ENCODE data around the gene KMT2A. TPM values are rescaled to one million over a fixed set of nuclear protein-coding genes. Genes with fewer than 3 reads are reported as not detected.
A peak's percentile ranks its signal among the peaks of the same experiment; 100 is the strongest.

KMT2A gene
- total RNA-seq, 1 experiment from 2014 or later, result 62.0 TPM

DNA sequence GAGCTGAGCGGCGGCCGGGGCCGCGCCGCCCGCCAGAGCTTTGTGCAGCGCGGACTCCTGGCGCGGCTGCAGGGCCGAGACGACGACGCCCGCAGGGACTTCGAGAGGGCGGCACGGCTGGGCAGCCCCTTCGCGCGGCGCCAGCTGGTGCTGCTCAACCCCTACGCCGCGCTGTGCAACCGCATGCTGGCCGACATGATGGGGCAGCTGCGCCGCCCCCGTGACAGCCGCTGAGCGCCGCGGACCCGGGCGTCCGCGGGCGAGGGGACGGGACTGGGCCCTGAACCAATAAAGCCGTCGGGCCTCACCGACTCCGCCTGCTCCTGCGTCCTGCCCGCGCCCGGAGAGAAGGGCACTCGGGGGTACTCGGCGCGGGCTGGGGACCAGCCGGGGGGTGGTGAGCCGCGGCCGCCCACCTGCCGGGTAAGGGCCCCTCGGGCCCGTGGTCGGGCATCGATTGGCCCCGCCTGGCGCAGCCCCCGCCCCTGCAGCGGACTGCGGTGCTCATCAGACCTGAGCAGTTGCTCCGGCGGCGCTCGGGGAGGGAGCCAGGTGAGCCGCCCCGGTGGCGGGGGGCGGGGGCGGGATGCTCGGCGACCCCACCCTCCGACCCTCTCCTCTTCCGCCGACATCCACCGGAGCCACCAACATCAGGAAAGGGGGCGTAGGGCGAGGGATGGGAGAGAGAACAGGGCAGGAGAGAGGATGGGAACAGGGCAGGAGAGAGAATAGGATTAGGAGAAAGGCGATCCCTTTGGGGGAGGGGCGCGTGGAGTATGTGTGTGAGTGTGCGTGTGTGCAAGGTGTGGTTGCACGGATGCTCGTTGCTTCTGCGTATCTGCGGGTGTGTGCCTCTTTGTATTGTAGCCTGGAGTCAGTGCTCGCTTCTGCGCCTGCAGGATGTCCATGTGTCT lies 94.6 kb downstream of the KMT2A start, which contains the start of gene TMEM25:
Gene TMEM25, plus strand, starts transcription at position 510 of the 914 bp plus-strand sequence. CDS start 610 bp downstream, outside the sequence.
- no CpG with 5 or more reads among the region's 94 CpGs for WGBS (ENCODE audit: extremely low coverage, insufficient read length, low lambda C conversion rate)
- DNase-seq, result peak; percentile 83
- Histone ChIP-seq H4K91ac (ENCODE audit: insufficient read length, low read depth, low read length) (no peak within 1 kb of the TSS), H3K27me3 (ENCODE audit: insufficient read depth, low read length) (no peaks in the 10 kb centered on the region), H3K9ac (ENCODE audit: extremely low read depth, insufficient read length, low read length) (peak within 1 kb of the TSS; percentile 60), H3K18ac (ENCODE audit: insufficient read length, low read depth, low read length) (no peak within 1 kb of the TSS), H3K14ac (ENCODE audit: insufficient read depth, low read length) (peak within 1 kb of the TSS; percentile 48), H4K5ac (ENCODE audit: insufficient read length, low read depth, low read length) (no peak within 1 kb of the TSS), H3K79me1 (ENCODE audit: insufficient read depth, low read depth, low read length, poor library complexity, severe bottlenecking) (no peaks in the 10 kb centered on the region), H3K4me2 (ENCODE audit: insufficient read depth, insufficient read length, low read length) (peak within 1 kb of the TSS; percentile 93), H3T11ph (ENCODE audit: low read length) (no peak within 1 kb of the TSS), H2AK5ac (ENCODE audit: insufficient read length, low read length) (no peak within 1 kb of the TSS), H3K9me3 (ENCODE audit: control insufficient read depth, low read depth, low read length) (no peaks in the 10 kb centered on the region), H2BK5ac (ENCODE audit: insufficient read length, low read length) (no peak within 1 kb of the TSS), H3K23me2 (ENCODE audit: insufficient read length, low read depth, low read length, poor library complexity, severe bottlenecking) (peaks cover 10% of the 10 kb centered on the region), H4K8ac (replicated peaks; ENCODE audit: insufficient read length, low read depth, low read length) (no peak within 1 kb of the TSS), H2AFZ (ENCODE audit: low read length) (no peak within 1 kb of the TSS), H2BK15ac (ENCODE audit: low read depth, low read length) (no peak within 1 kb of the TSS), H3K4ac (ENCODE audit: low read depth, low read length) (no peak within 1 kb of the TSS), H3K4me1 (ENCODE audit: insufficient read depth, low read length) (no peaks in the 10 kb centered on the region; the same call in 1 of the 2 replicates), H3K27ac (ENCODE audit: insufficient read length, low read depth, low read length) (no peak within 1 kb of the TSS), H3K23ac (ENCODE audit: insufficient read length, low read depth, low read length) (no peak within 1 kb of the TSS), H2BK120ac (ENCODE audit: low read depth, low read length, poor library complexity, severe bottlenecking) (no peak within 1 kb of the TSS), H4K20me1 (ENCODE audit: control insufficient read depth, insufficient read depth, insufficient read length) (no peaks in the 10 kb centered on the region), H3K56ac (ENCODE audit: insufficient read length, low read depth, low read length) (no peak within 1 kb of the TSS), H2BK20ac (ENCODE audit: low read depth, low read length, poor library complexity, severe bottlenecking) (no peak within 1 kb of the TSS), H3K79me2 (ENCODE audit: insufficient read depth, low read length) (no peaks in the 10 kb centered on the region), H2BK12ac (ENCODE audit: insufficient read length, low read depth, low read length) (no peak within 1 kb of the TSS)
- peaks cover 5% of the 10 kb centered on the region; the same call in 1 of the 2 replicates for H3K27me3 Mint-ChIP-seq (ENCODE audit: low read depth)
- peak within 1 kb of the TSS in 2 of 3 experiments; percentile 38 to 39; a peak in 3 of 7 replicates for H3K27ac Mint-ChIP-seq
- no peaks in the 10 kb centered on the region for H3K9me3 Mint-ChIP-seq
- peaks cover 0 to 7% (median 5%) of the 10 kb centered on the region in 3 experiments; a peak in 3 of 7 replicates for H3K36me3 Mint-ChIP-seq (ENCODE audit: insufficient read depth in 1 of 3, low read depth in 3 of 3)
- no peak for TF ChIP-seq CTCF (conservative IDR thresholded peaks at IDR 0.05)
- H3K4me3 Mint-ChIP-seq, result peak within 1 kb of the TSS; percentile 86 to 97
- peaks cover 38% of the 10 kb centered on the region in 2 experiments for H3K4me1 Mint-ChIP-seq
